PFSK-1 (cell line): ENCODE data around the gene DPP8.

ENCODE experiments used
- FOXP2 ChIP-seq: optimal IDR thresholded peaks from 2 replicates; pipeline ENCODE3; 2011; ENCODE audit warnings: borderline replicate concordance, control low read depth, inconsistent platforms; ENCODE audit not compliant: insufficient read depth; ENCODE audit errors: extremely low read length, extremely low read depth
- POLR2AphosphoS5 ChIP-seq: IDR thresholded peaks from 2 replicates; pipeline ENCODE4 v1.6.1; 2012; ENCODE audit warnings: low read depth, mild to moderate bottlenecking, control low read depth, low read length, moderate library complexity
- REST ChIP-seq, 2 experiments: IDR thresholded peaks; 2 replicates each; pipeline versions ENCODE4 v1.6.1 to v1.8.0; 2011 to 2012; ENCODE audit warnings: low read depth in 2 of 2, low read length in 2 of 2, control low read depth in 1 of 2, inconsistent platforms in 1 of 2, mild to moderate bottlenecking in 1 of 2, moderate library complexity in 1 of 2; ENCODE audit not compliant: insufficient read depth in 1 of 2
- SIN3A ChIP-seq: IDR thresholded peaks from 2 replicates; pipeline ENCODE4 v1.6.1; 2012; ENCODE audit warnings: mild to moderate bottlenecking, low read length, moderate library complexity, borderline replicate concordance; ENCODE audit not compliant: insufficient read depth
- TAF1 ChIP-seq: IDR thresholded peaks from 2 replicates; pipeline ENCODE4 v1.6.1; 2012; ENCODE audit warnings: low read length, control low read depth, borderline replicate concordance; ENCODE audit not compliant: insufficient read depth

DPP8 gene

GRCh38 chr15:65404186-65404872, 113.2 kb downstream of the DPP8 start:
- TF ChIP-seq REST (IDR thresholded peaks at IDR 0.05; ENCODE audit: insufficient read depth in 1 of 2, low read depth in 2 of 2, low read length in 2 of 2) = no peak
- no peak for TF ChIP-seq POLR2AphosphoS5
- TF ChIP-seq FOXP2 = no peak
- no peak for TF ChIP-seq TAF1
- no peak for TF ChIP-seq SIN3A

- TF ChIP-seq SIN3A = no peak
- no peak for TF ChIP-seq POLR2AphosphoS5
- TF ChIP-seq TAF1 = no peak
- no peak for TF ChIP-seq FOXP2
- TF ChIP-seq REST (IDR thresholded peaks at IDR 0.05; ENCODE audit: insufficient read depth in 1 of 2, low read depth in 2 of 2, low read length in 2 of 2) = no peak
These were observed 114.5 kb downstream of the DPP8 start for GRCh38 chr15:65402961-65403360.

GRCh38 chr15:65401611-65402240, 115.8 kb downstream of the DPP8 start:
- no peak for TF ChIP-seq REST (IDR thresholded peaks at IDR 0.05; ENCODE audit: insufficient read depth in 1 of 2, low read depth in 2 of 2, low read length in 2 of 2)
- TF ChIP-seq POLR2AphosphoS5 = no peak
- TF ChIP-seq FOXP2 = no peak
- TF ChIP-seq TAF1 = no peak
- TF ChIP-seq SIN3A = no peak

GRCh38 chr15:65400760-65401610, 116.5 kb downstream of the DPP8 start:
- TF ChIP-seq FOXP2 = no peak
- no peak for TF ChIP-seq SIN3A
- no peak for TF ChIP-seq REST (IDR thresholded peaks at IDR 0.05; ENCODE audit: insufficient read depth in 1 of 2, low read depth in 2 of 2, low read length in 2 of 2)
- TF ChIP-seq TAF1 = no peak
- no peak for TF ChIP-seq POLR2AphosphoS5
